Head of caudate nucleus (tissue), 42 donors: ENCODE measurements around the gene TUSC2.

ENCODE experiments used
- DNase-seq, 42 donors: peaks; one replicate each; pipeline versions ENCODE4 v3.0.0 to v3.0.0-alpha.2; 2020 to 2021; ENCODE audit warnings: mixed read lengths in 7 of 42
- intact Hi-C: fragments of 100-400 bp; cut with DNase I; formaldehyde crosslinking; loops from one replicate; pipeline ENCODE4 v1.15.0; 2022

TUSC2 gene

GRCh38 chr3:50327943-50328691 lies at the start of gene TUSC2:
TSS of gene TUSC2 (minus strand) at chr3:50328223. CDS start at chr3:50328099, 124 bp downstream.
- intact Hi-C loops: loop anchor here (5.0 to 10.0 kb wide), 3 partner anchors 36 to 103 kb away; partner anchors contain the start of genes IFRD2 and LSMEM2
- DNase-seq: peak; percentile 92 to 99 (median 98)

DNA sequence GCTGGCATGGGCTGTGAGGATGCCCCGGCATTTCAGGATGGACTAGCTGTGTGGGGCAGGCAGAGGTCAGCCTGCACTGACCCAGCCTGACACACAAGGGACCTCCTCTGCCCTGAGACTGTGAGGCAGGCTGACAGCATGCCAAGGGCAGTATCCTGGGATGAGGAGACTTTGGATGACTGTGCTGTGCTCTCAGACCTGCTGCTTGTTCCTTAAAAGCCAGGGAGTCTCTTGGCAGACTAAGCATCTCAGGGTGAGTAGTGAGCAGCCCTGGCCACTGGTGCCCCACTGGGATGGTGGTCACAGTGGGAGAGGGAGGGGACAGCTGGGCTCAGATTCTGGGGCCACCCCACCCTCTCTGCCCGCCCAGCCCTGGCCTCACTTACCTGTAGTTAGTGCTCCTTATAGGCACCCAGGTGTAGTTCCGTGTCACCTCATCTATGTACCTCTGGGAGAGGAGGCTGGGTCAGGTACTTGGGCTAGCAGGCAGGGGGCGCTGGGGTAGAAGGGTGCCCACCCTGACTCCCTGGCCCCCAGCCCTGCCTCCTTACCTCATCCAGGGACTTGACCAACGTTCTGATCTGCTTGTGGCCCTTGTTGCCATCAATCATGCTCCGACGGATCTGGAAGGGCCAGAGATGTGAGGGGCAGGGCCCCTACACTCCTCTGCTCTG lies 47.4 kb upstream of the TUSC2 start:
- intact Hi-C loops: no loop called here
- no peak for DNase-seq

- intact Hi-C loops: no loop called here
- DNase-seq: no peak
These were observed 46.6 kb upstream of the TUSC2 start for GRCh38 chr3:50374363-50375257.

GRCh38 chr3:50373146-50374051 lies 45.4 kb upstream of the TUSC2 start:
- intact Hi-C loops: no loop called here
- DNase-seq: no peak

DNA sequence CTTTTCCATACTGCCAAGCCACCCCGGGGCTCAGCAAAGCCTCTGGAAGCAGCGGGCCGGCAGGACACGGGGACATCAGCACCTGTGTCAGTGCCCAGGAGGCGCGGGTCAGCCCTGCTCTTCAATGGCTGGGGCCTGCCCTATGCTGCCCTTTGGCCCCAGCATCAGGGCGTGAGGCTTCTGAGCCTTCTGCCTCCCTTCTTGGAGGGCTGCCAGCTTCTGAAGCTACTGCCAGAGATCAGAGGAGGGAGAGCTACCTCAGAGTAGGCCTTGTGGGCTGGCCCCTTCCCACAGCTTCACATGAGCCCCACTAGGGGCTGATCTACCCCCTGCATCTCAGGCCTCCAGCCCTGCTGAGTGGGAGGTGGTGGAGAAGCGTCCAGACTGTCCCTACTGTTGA lies 44.3 kb upstream of the TUSC2 start:
- no peak for DNase-seq
- intact Hi-C loops: no loop called here

DNA sequence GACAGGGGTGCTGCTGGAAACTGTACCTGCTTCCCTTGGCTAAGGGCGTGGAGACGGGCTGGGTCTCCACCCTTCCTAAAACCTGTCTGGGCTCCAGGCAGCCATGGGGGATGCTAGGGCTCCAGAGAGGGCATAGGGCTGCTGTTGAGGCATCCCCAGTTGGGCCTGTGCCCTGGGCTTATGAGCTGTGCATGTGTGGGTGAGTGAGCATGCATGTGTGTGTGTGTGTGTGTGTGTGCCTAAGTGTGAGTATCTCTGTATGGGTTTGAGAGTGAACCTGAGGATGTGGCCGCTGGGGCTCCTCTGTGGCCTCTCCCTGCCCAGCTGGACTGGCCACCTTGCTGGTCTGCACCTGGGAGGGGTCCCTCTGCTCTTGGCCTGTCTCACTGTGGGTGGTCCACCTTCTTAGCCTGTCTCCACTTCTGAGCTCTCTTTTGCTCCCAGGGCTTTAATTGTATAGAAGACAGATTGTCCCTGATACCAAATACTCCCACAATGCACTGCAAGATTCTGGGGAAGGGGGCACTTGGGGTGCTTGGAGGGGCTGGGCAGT lies 43.2 kb upstream of the TUSC2 start:
- intact Hi-C loops: no loop called here

DNA sequence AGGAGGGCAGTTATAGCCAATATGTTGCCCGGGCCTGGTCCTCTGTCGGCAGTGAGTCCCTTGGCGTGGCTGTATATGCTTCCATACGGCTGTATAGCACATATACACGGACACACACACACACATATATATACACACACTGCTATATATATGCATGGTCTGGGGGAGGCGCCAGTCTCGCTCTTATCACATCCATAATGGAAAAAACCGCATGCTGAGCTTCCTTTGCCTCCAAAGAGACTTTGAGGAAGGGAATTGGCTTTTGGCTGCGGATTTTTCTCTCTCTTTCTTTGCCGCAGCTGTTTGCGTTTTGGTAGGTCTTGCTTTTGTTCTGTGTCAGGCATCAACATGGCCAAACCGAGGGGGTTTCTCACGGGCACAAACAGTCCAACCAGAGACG lies 42.6 kb upstream of the TUSC2 start:
- intact Hi-C loops: no loop called here
- DNase-seq: peak in 1 of 42 donors; percentile 21

More for the DNA sequence above, 43.2 kb upstream of the TUSC2 start:
- no peak for DNase-seq

DNA sequence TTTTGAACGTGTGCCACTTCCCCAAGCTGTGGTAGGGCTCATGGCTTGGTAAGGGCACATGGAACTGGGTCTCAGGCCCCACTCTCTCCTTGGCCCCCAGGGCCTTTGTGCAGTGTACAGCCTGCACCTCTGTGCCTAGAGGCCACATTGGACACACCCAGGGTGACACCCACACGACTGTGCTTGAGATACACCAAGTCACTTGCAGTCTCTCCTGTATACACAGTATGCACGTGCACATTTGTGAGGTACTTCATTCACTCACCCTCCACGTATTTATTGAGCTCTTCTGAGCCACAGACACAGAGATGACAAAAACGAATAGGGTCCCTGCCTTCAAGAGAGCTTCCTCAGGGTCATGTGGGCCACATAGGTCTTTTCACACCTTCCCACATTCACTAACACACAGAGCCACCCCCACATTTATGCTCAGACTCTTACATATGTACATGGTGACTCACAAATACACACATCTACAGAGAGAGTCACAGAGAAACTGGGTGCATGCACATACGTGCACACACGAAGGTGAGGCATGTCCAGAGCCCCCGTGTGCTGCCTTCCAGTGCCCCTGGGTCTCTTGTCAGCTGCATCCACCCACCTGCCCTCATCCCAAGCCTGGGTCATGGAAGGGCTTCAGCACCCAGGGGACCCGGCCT lies 41.1 kb upstream of the TUSC2 start:
- intact Hi-C loops: no loop called here
- no peak for DNase-seq

DNA sequence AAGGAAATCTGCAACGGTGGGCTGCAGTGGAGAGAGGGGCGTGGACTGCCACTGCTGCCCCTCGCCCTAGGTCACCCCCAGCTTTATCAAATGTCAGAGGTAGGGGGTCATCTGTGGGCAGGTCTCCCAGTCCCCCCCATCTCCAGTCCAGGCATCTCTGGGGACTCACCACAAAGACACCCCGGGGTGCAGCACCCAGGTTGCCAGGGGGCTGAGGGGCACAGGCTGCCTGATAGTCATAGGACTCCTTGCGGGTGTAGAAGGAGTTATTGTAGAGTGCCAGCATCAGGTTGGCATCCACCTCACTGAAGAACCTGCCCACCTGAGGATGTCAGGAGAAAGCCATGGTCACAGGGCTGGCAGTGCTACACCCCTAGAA lies 37.8 kb upstream of the TUSC2 start:
- no peak for DNase-seq
- intact Hi-C loops: no loop called here

GRCh38 chr3:50365080-50365841 lies 37.2 kb upstream of the TUSC2 start:
- intact Hi-C loops: no loop called here
- peak; percentile 58 to 94 (median 86) for DNase-seq

DNA sequence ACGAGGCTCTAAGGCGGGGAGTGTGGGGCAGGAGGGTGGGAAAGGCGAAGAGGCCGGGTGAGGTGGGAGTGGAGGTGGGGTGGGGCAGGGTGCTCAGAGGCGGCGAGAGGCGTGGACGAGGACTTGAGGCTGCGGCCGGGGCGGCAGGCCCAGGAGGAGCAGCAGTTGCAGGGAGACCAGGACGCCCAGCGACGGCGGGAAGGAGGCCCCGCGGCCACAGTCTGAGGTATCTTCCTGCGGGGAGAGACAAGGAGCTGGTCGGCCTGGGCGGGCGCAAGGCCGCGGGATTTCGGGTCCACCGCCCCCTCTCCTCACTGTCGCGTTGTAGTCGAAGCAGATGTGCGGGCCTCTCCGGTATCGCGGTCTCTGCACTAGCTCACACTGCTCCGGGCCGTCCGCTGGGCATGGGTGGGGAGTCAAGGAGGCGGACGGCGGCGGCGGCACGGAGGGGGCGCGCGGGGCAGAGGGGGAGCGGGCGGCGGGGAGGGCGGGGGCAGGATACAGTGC lies 36.6 kb upstream of the TUSC2 start:
- DNase-seq: peak in 4 of 42 donors; percentile 14 to 32 (median 20)

GRCh38 chr3:50359760-50360110 lies 31.7 kb upstream of the TUSC2 start:
- DNase-seq: no peak
- intact Hi-C loops: loop anchor here (1.0 to 5.0 kb wide), 2 partner anchors 8 to 208 kb away; partner anchors contain the start of genes C3orf18 and HEMK1

More for the DNA sequence above, 36.6 kb upstream of the TUSC2 start:
- intact Hi-C loops: loop anchor here (5.0 kb wide), 1 partner anchor 203 kb away; the partner anchor contains the start of genes C3orf18 and HEMK1

- intact Hi-C loops: loop anchor here (1.0 kb wide), 1 partner anchor 8 kb away; no protein-coding TSS in a partner anchor
- peak; percentile 96 to 100 (median 100) for DNase-seq
These were observed 31.1 kb upstream of the TUSC2 start, which contains the start of gene TMEM115 for GRCh38 chr3:50358911-50359759. TSS of gene TMEM115 (minus strand) at chr3:50359521. CDS start at chr3:50359063, 458 bp downstream.

DNA sequence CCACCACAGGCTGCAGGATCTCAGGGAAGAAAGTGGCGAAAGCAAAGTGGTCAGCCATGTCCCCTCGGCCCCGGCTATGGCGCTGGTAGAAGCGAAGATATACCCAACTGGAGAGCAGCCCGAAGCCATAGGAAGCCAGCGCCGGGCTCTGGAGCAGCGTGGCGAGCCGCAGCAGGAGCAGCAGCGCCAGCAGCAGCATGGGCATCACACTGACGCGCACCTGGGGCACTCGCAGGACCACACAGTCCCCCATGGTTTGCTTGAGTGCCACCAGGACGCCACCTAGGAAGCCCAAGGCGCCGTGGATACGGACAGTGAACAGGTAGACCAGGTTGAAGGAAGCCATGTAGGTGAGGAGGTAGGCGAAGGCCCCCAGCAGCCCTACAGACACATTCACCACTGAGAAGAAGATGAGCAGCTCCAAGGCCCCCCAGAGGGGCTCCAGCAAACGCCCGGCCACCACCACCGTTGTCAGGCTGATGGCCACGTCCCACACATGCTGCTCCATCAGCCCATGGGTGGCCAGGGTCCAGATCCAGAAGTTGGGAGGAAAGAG lies 30.4 kb upstream of the TUSC2 start:
- intact Hi-C loops: no loop called here
- DNase-seq: peak in 1 of 42 donors; percentile 20

GRCh38 chr3:50357481-50357880 lies 29.5 kb upstream of the TUSC2 start:
- intact Hi-C loops: no loop called here
- no peak for DNase-seq
